Esophagus muscularis mucosa (tissue), 4 donors: ENCODE data around the gene SOWAHC. TPM values are rescaled to one million over a fixed set of nuclear protein-coding genes. Genes with fewer than 3 reads are reported as not detected.

Experiments used
- DNase-seq: peaks from one replicate; pipeline ENCODE4 v3.0.0-alpha.2; 2017; ENCODE audit errors: extremely low spot score
- H3K27ac ChIP-seq, 4 donors: fragments of 200-600 bp; sonication (generic); replicated peaks in 1 of 4; 1 replicate in 3 of 4; 2 replicates in 1 of 4; pipeline ENCODE4 v1.5.1; 2016 to 2019; ENCODE audit warnings: mild to moderate bottlenecking in 1 of 4
- H3K27me3 ChIP-seq, 4 donors: fragments of 200-600 bp; sonication (generic); one replicate each; pipeline versions ENCODE4 v1.5.1 to v1.6.0; 2016 to 2019
- H3K36me3 ChIP-seq, 4 donors: fragments of 200-600 bp; sonication (generic); one replicate each; pipeline ENCODE4 v1.5.1; 2016 to 2019
- H3K4me1 ChIP-seq, 4 donors: fragments of 200-600 bp; sonication (generic); one replicate each; pipeline ENCODE4 v1.5.1; 2016 to 2019
- H3K4me3 ChIP-seq, 4 donors: fragments of 200-600 bp; sonication (generic); 1 replicate in 2 of 4; 2 replicates in 2 of 4; pipeline ENCODE4 v1.5.1; 2016 to 2019; ENCODE audit warnings: mild to moderate bottlenecking in 4 of 4, moderate library complexity in 1 of 4
- H3K9me3 ChIP-seq, 4 donors: fragments of 200-600 bp; sonication (generic); 1 replicate in 3 of 4; 2 replicates in 1 of 4; pipeline ENCODE4 v1.5.1; 2016 to 2019
- CTCF ChIP-seq, 3 experiments: fragments of 200-600 bp in 2 of 3; fragments of 450-650 bp in 1 of 3; sonication (generic) in 2 of 3; IDR thresholded peaks; one replicate each; pipeline ENCODE4 v1.5.1; 2017 to 2019; ENCODE audit warnings: antibody characterized with exemption in 3 of 3, mild to moderate bottlenecking in 2 of 3, moderate library complexity in 1 of 3
- EP300 ChIP-seq: sonication (generic); formaldehyde crosslinking; IDR thresholded peaks from one replicate; pipeline ENCODE4 v1.6.1; 2017; ENCODE audit warnings: antibody characterized with exemption
- POLR2A ChIP-seq: fragments of 450-650 bp; IDR thresholded peaks from one replicate; pipeline ENCODE4 v1.6.1; 2017; ENCODE audit warnings: antibody characterized with exemption, moderate library complexity, mild to moderate bottlenecking, low read depth
- POLR2AphosphoS5 ChIP-seq, 2 donors: sonication (generic); formaldehyde crosslinking; IDR thresholded peaks; one replicate each; pipeline ENCODE4 v1.6.1; 2017; ENCODE audit warnings: antibody characterized with exemption in 2 of 2
- WGBS: methylation state at CpG from one replicate; pipeline ENCODE4 v1.1.5; 2018; 5-methylcytosine and 5-hydroxymethylcytosine counted together
- intact Hi-C: fragments of 100-400 bp; cut with DNase I; formaldehyde crosslinking; loops from one replicate; pipeline ENCODE4 v1.15.1; 2023
- total RNA-seq, 4 donors: library from RNA; depleted of rRNA; stranded (reverse); fragments of >200 nt; gene quantifications; one replicate each; pipeline versions ENCODE4 v1.1.0 to v1.2.1, GENCODE V29; 2016

Gene SOWAHC
- total RNA-seq, 4 donors from 2014 or later = 24.1 to 56.8 (median 43.3) TPM

GRCh38 chr2:109632158-109632789 lies 18.1 kb downstream of the SOWAHC start:
- no peak for DNase-seq
- H3K9me3 ChIP-seq = no peaks in the 10 kb centered on the region
- WGBS = 93% methylated on average over 14 of the region's 14 CpGs
- H3K36me3 ChIP-seq = no peaks in the 10 kb centered on the region
- intact Hi-C loops = no loop called here
- no peak overlapping the region for H3K4me3 ChIP-seq
- H3K4me1 ChIP-seq = peaks cover 0 to 15% (median 7%) of the 10 kb centered on the region in 4 donors
- H3K27ac ChIP-seq = no peak overlapping the region
- no peaks in the 10 kb centered on the region for H3K27me3 ChIP-seq
- TF ChIP-seq POLR2AphosphoS5 (IDR thresholded peaks at IDR 0.05) (no peak), POLR2A (no peak), EP300 (no peak), CTCF (IDR thresholded peaks at IDR 0.05) (no peak)

- no peak overlapping the region for H3K27ac ChIP-seq
- no peak for TF ChIP-seq CTCF (IDR thresholded peaks at IDR 0.05)
- TF ChIP-seq POLR2A = no peak
- no peak for TF ChIP-seq EP300
- TF ChIP-seq POLR2AphosphoS5 (IDR thresholded peaks at IDR 0.05) = no peak
- H3K27me3 ChIP-seq = no peaks in the 10 kb centered on the region
- peaks cover 0 to 17% (median 11%) of the 10 kb centered on the region in 4 donors for H3K4me1 ChIP-seq
- no peaks in the 10 kb centered on the region for H3K9me3 ChIP-seq
- no peak for DNase-seq
- H3K36me3 ChIP-seq = no peaks in the 10 kb centered on the region
- no peak overlapping the region for H3K4me3 ChIP-seq
- intact Hi-C loops = no loop called here
- 95% methylated on average over 9 of the region's 10 CpGs for WGBS
These were observed 19.3 kb downstream of the SOWAHC start for GRCh38 chr2:109633284-109633961.

GRCh38 chr2:109635426-109636304 lies 21.5 kb downstream of the SOWAHC start:
- H3K36me3 ChIP-seq = no peaks in the 10 kb centered on the region
- no peak for DNase-seq
- H3K4me1 ChIP-seq = peaks cover 0 to 16% (median 9%) of the 10 kb centered on the region in 4 donors
- no peak for TF ChIP-seq CTCF (IDR thresholded peaks at IDR 0.05)
- no peaks in the 10 kb centered on the region for H3K9me3 ChIP-seq
- H3K27me3 ChIP-seq = no peaks in the 10 kb centered on the region
- WGBS = 84% methylated on average over 10 of the region's 11 CpGs
- intact Hi-C loops = no loop called here
- no peak overlapping the region for H3K4me3 ChIP-seq
- no peak overlapping the region for H3K27ac ChIP-seq

- intact Hi-C loops = no loop called here
- TF ChIP-seq EP300 = no peak
- no peak for TF ChIP-seq POLR2A
- no peak for TF ChIP-seq CTCF (IDR thresholded peaks at IDR 0.05)
- no peak for TF ChIP-seq POLR2AphosphoS5 (IDR thresholded peaks at IDR 0.05)
These were observed 22.2 kb downstream of the SOWAHC start for GRCh38 chr2:109636317-109636716.

More at GRCh38 chr2:109636317-109636716, 22.2 kb downstream of the SOWAHC start:
- Histone ChIP-seq H3K9me3 (no peaks in the 10 kb centered on the region), H3K27me3 (no peaks in the 10 kb centered on the region), H3K4me1 (peaks cover 0 to 16% (median 9%) of the 10 kb centered on the region in 4 donors), H3K27ac (no peak overlapping the region), H3K4me3 (no peak overlapping the region), H3K36me3 (no peaks in the 10 kb centered on the region)
- WGBS = 94% methylated on average over 1 of the region's 1 CpG
- no peak for DNase-seq
